HL-60 (cell line): ENCODE data around the gene FAM200B.
A peak's percentile ranks its signal among the peaks of the same experiment; 100 is the strongest.

ENCODE experiments used
- CTCF ChIP-seq: IDR thresholded peaks from one replicate; pipeline ENCODE4 v1.5.1; 2011; ENCODE audit warnings: low read length, control low read depth, inconsistent platforms; ENCODE audit not compliant: insufficient read depth
- GABPA ChIP-seq: IDR thresholded peaks from 2 replicates; pipeline ENCODE4 v1.6.1; 2012; ENCODE audit warnings: low read depth
- POLR2AphosphoS5 ChIP-seq: IDR thresholded peaks from 2 replicates; pipeline ENCODE4 v1.6.1; 2012; ENCODE audit warnings: low read depth
- REST ChIP-seq: IDR thresholded peaks from 2 replicates; pipeline ENCODE4 v1.6.1; 2012; ENCODE audit warnings: low read depth; ENCODE audit not compliant: insufficient replicate concordance
- SPI1 ChIP-seq: IDR thresholded peaks from 2 replicates; pipeline ENCODE4 v1.6.1; 2012; ENCODE audit warnings: low read depth, mild to moderate bottlenecking, borderline replicate concordance

- TF ChIP-seq CTCF (no peak), GABPA (peak; percentile 19), REST (no peak), POLR2AphosphoS5 (peak; percentile 78), SPI1 (peak; percentile 91)
These were observed at the start of gene FAM200B for GRCh38 chr4:15681372-15682241.
